Activated CD4-positive, alpha-beta memory T cell treated with anti-CD3 and anti-CD28 coated beads for 36 hours (primary cell): ENCODE data around the gene GULP1. TPM values are rescaled to one million over a fixed set of nuclear protein-coding genes. Genes with fewer than 3 reads are reported as not detected.

Source experiments
- CTCF ChIA-PET: fragments of 350-600 bp; sonication (Branson Sonifier 250); formaldehyde crosslinking; loops from one replicate; lab custom pipeline; 2021; ENCODE audit warnings: antibody characterized with exemption, inconsistent platforms; lab: Charles Lee
- POLR2A ChIA-PET: fragments of 350-600 bp; sonication (Branson Sonifier 250); formaldehyde crosslinking; loops from one replicate; lab custom pipeline; 2021; ENCODE audit warnings: antibody characterized with exemption; lab: Charles Lee
- DNase-seq: peaks from one replicate; pipeline ENCODE4 v3.0.0-alpha.2; 2020
- H3K27ac Mint-ChIP-seq: one replicate; pipeline ENCODE4 v1.8.0; 2021; ENCODE audit warnings: mixed read lengths
- H3K27me3 Mint-ChIP-seq: one replicate; pipeline ENCODE4 v1.8.0; 2021; ENCODE audit warnings: mixed read lengths
- H3K36me3 Mint-ChIP-seq: one replicate; pipeline ENCODE4 v1.8.0; 2021; ENCODE audit warnings: mixed read lengths
- H3K4me1 Mint-ChIP-seq: one replicate; pipeline ENCODE4 v1.8.0; 2021; ENCODE audit warnings: low read depth, mixed read lengths
- H3K4me3 Mint-ChIP-seq: one replicate; pipeline ENCODE4 v1.8.0; 2021; ENCODE audit warnings: mild to moderate bottlenecking, mixed read lengths
- H3K9me3 Mint-ChIP-seq: one replicate; pipeline ENCODE4 v1.8.0; 2021; ENCODE audit warnings: mixed read lengths
- intact Hi-C: fragments of 100-400 bp; cut with micrococcal nuclease; formaldehyde crosslinking; loops from one replicate; pipeline ENCODE4 v1.15.1; 2023
- total RNA-seq, 2 experiments: library from RNA; stranded (reverse); gene quantifications; one replicate each; pipeline ENCODE4 v1.2.3, GENCODE V29; 2021

The GULP1 gene
- total RNA-seq, 2 experiments from 2014 or later: not detected

DNA sequence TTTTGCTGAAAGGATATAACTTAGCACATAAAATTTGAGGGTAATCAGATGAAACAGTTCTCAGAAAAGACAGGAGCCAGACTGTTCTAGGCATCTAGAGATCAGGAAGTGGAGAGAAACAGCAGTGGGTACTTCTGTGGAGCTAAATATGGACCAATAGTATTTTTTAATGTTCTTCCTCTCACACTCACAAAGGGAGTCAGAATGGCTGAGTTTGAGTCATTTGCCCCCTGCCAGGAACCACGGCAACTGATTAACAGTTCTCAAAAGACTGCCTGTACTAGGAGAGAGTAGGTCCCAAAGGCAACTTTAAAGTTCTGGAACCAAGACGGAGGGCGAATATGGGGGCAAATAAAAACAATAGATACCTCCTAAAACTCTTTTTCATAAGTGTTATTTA is 107.5 kb downstream of the GULP1 start:
- Mint-ChIP-seq H3K4me3 (no peak overlapping the region), H3K27me3 (no peaks in the 10 kb centered on the region), H3K9me3 (peaks cover 1% of the 10 kb centered on the region), H3K36me3 (no peaks in the 10 kb centered on the region), H3K27ac (no peak overlapping the region), H3K4me1 (no peaks in the 10 kb centered on the region)
- intact Hi-C loops: no loop called here
- no peak for DNase-seq
- ChIA-PET CTCF (no interaction called here), POLR2A (no interaction called here)

DNA sequence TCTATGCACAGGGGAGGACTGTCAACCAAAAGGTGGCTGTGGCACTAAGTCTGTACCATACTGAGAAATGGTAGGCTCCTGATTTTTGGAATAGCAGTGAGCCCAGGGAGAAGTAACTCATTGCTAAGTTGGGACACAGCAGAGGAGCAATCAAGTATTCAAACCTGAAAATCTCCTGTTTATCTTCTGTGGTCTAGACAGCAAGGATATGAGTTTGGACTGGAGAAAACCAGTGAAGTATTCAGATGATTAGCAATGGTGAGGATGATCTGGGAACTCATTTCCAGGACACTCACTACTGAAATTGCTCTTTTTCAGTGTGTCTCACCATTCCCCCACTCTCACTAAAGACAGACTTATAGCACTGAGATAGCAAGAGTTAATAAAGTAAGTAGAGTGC is 112.0 kb downstream of the GULP1 start:
- no peaks in the 10 kb centered on the region for H3K36me3 Mint-ChIP-seq
- no peak overlapping the region for H3K27ac Mint-ChIP-seq
- CTCF ChIA-PET: no interaction called here
- DNase-seq: no peak
- intact Hi-C loops: no loop called here
- H3K4me3 Mint-ChIP-seq: no peak overlapping the region
- POLR2A ChIA-PET: no interaction called here
- peaks cover 10% of the 10 kb centered on the region for H3K9me3 Mint-ChIP-seq
- H3K27me3 Mint-ChIP-seq: no peaks in the 10 kb centered on the region
- no peaks in the 10 kb centered on the region for H3K4me1 Mint-ChIP-seq

DNA sequence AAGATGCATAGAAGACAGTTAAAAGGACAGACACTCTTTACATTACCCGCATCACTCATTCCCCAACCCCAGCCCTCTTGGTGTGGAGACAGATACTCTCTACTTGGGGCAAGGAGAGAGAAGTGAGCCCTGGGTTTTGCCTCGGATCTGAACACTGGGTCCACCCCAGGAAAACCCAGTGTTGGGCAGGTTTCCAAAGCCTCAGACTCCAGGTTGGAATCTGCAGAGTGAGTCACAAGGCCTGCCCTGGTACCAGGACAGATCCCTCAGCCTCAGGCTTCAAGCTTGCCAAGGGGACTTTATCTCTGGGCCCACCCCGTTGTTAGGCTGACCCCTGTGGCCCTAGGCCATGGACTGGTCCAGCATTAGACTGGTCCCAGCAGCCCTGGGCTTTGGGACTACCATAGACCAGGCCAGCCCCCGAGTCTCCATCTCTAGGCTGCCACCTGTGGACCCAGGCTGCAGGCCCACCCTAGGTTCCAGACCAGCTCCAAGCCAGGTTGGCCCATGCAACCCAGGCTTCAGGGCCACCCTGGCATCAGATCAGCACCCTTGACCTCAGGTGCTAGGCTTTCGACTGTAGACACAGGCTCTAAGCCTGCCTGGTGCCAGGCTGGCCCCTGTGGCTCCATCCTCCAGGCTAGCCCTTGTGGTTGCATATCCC is 112.8 kb downstream of the GULP1 start:
- CTCF ChIA-PET: no interaction called here
- Mint-ChIP-seq H3K36me3 (no peaks in the 10 kb centered on the region), H3K4me3 (no peak overlapping the region), H3K9me3 (peaks cover 10% of the 10 kb centered on the region), H3K27ac (no peak overlapping the region), H3K27me3 (no peaks in the 10 kb centered on the region), H3K4me1 (no peaks in the 10 kb centered on the region)
- POLR2A ChIA-PET: no interaction called here
- intact Hi-C loops: no loop called here
- DNase-seq: no peak

DNA sequence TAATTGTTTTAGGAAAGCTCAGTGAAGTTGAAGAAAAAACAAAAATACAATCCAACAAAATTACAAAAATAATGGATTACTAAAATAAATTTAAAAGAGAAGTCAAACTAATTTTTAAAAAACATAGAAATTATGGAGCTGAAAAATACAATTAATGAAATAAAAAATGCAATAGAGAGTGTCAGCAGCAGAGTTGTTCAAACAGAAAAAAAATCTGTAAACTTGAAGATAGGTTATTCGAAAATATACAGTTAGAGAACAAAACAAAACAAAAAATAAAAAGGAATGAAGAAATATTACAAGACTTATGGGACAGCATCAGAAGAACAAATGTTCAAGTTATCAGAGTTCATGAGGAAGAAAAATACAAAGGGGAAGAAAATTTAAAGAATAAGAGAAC is 114.7 kb downstream of the GULP1 start:
- H3K4me3 Mint-ChIP-seq: no peak overlapping the region
- H3K36me3 Mint-ChIP-seq: no peaks in the 10 kb centered on the region
- intact Hi-C loops: no loop called here
- H3K27ac Mint-ChIP-seq: no peak overlapping the region
- no peak for DNase-seq
- H3K27me3 Mint-ChIP-seq: no peaks in the 10 kb centered on the region
- H3K4me1 Mint-ChIP-seq: no peaks in the 10 kb centered on the region
- POLR2A ChIA-PET: no interaction called here
- peaks cover 10% of the 10 kb centered on the region for H3K9me3 Mint-ChIP-seq
- CTCF ChIA-PET: no interaction called here

DNA sequence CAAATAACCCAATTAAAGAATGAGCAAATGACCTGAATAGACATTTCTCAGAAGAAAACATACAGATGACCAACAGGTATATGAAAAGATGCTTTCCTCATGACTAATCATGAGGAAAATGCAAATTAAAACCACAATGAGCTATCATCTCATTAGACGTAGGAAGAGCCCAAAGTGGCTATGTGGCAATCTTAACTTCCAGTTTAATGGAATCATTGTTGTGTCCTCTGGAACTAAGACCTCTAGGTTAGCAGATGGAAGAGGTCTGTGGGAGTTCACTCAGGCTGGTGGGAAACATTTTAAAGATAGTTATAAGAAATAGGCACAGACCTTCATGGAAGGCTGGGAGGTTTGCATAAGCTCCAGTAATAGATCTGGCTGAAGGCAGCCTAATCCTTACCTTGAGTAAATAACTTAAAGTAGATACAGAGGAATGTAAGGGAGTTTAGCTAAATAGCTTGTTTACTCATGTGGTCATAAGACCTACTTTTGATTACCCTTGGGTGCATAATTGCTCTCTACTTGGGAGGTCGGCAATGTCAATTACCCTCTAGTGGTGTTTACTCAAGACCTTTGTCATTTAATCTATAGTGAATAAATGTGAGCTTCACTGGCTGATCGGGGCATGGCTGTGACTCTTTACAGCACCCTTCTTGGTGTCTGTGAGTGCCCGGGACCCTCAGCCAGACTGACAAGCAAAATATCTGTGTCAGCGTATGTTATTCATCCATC is 119.0 kb downstream of the GULP1 start:
- intact Hi-C loops: no loop called here
- DNase-seq: no peak
- POLR2A ChIA-PET: no interaction called here
- Mint-ChIP-seq H3K4me1 (no peaks in the 10 kb centered on the region), H3K9me3 (peaks cover 10% of the 10 kb centered on the region), H3K27me3 (no peaks in the 10 kb centered on the region), H3K36me3 (no peaks in the 10 kb centered on the region), H3K4me3 (no peak overlapping the region), H3K27ac (no peak overlapping the region)
- CTCF ChIA-PET: no interaction called here

DNA sequence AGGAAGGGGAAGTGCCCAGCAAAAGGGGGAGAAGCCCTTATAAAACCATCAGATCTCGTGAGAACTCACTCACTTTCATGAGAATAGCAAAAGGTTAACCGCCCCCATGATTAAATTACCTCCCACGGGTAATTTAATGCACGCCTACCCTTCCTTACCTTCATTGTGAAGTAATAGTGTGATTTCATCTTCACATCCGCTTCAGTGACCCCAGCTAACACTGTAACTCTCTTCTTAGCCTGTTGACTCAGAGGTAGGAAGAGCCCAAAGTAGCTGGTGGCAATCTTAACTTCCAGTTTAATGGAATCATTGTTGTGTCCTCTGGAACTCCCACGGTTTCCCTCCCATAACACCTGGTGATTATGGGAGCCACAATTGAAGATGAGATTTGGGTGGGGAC is 120.5 kb downstream of the GULP1 start:
- Mint-ChIP-seq H3K27ac (no peak overlapping the region), H3K36me3 (no peaks in the 10 kb centered on the region), H3K27me3 (no peaks in the 10 kb centered on the region), H3K4me1 (no peaks in the 10 kb centered on the region), H3K9me3 (peaks cover 6% of the 10 kb centered on the region), H3K4me3 (no peak overlapping the region)
- CTCF ChIA-PET: no interaction called here
- DNase-seq: no peak
- POLR2A ChIA-PET: no interaction called here
- intact Hi-C loops: no loop called here

DNA sequence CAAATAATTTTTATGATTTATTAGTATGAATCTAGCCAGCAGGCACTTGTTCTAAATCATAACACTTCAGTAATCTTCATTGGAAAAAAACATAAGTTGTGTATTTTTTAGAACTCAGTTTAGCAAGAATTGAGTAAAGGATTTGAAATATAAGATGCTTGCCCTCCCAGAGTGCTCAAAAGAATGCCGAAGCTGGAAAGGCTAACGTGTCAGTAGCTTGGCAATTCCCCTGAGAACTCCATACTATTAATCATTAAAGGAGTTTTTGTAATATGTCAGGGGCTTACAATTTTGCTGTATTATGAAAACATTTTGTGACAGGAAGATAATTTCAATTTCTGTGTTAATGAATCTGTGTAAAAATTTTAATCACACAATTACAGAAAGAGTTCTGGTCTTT is 122.7 kb downstream of the GULP1 start:
- Mint-ChIP-seq H3K36me3 (no peaks in the 10 kb centered on the region), H3K27ac (no peak overlapping the region), H3K27me3 (no peaks in the 10 kb centered on the region), H3K4me3 (no peak overlapping the region), H3K9me3 (peaks cover 3% of the 10 kb centered on the region), H3K4me1 (no peaks in the 10 kb centered on the region)
- POLR2A ChIA-PET: no interaction called here
- no peak for DNase-seq
- CTCF ChIA-PET: interaction anchor here (0.7 kb wide), 1 partner anchor 44 kb away, joined by 3 read pairs; no protein-coding TSS in a partner anchor
- intact Hi-C loops: no loop called here

DNA sequence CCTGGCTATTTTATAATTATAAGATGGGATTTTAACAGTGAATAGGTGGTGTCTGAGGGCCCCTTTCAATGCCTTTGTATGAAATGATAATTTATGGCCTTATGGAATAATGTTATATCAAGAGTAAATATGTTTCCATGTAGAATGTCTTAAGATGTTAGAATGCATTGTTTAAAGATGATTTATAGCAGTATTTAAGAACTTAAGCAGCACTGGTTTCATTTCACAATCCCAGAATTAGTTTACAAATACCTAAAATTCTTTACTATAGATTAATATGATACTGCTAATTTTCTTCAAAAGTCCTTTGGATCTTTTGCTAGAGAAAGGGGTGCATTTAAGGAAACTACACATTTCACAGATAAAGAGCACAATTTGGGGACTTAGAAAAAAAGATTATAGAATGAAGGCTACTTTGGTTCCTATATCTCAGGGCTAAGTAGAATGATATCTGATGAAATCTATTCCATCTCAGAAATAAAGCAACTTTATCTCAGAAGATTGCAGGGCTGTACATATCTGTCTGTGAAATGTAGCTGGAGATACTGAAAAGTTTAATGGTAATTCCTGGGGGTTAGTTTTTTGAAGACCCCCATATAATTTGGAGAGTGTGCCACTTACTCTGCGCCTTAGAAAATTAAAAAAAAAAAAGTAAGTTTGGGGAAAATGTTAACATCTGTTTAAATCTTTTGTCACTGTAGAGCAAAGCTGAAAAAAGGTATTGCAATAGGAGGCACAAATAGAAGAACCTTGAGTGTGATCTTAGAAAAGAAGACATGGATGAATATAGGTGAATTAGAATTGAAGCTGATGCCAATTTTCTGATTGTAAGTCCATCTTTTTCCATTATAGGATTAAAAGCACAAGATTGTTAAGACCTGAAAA is 123.4 kb downstream of the GULP1 start:
- intact Hi-C loops: no loop called here
- CTCF ChIA-PET: no interaction called here

DNA sequence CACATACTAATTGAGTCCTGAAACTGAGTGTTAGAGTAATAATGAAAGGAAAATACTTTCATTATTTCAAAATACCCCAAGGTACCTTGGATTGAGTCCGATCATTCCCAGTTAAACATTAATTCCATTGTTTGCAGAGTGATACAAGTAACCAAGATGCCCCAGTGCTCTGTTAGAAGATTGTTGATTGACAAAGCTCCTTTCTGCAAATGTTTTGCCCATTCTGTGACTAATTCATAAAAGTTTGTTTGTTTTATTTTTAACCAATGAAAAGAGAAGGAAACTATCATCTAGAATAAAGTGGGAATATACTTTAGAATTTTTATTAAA is 124.0 kb downstream of the GULP1 start:
- no peak for DNase-seq
- H3K9me3 Mint-ChIP-seq: peaks cover 3% of the 10 kb centered on the region
- ChIA-PET POLR2A (no interaction called here), CTCF (no interaction called here)
- no peaks in the 10 kb centered on the region for H3K36me3 Mint-ChIP-seq
- no peaks in the 10 kb centered on the region for H3K27me3 Mint-ChIP-seq
- no peak overlapping the region for H3K4me3 Mint-ChIP-seq
- no peaks in the 10 kb centered on the region for H3K4me1 Mint-ChIP-seq
- intact Hi-C loops: no loop called here
- no peak overlapping the region for H3K27ac Mint-ChIP-seq

More for the DNA sequence above, 123.4 kb downstream of the GULP1 start:
- Mint-ChIP-seq H3K4me3 (no peak overlapping the region), H3K27me3 (no peaks in the 10 kb centered on the region), H3K27ac (no peak overlapping the region), H3K9me3 (peaks cover 3% of the 10 kb centered on the region), H3K4me1 (no peaks in the 10 kb centered on the region), H3K36me3 (no peaks in the 10 kb centered on the region)
- DNase-seq: no peak
- POLR2A ChIA-PET: no interaction called here

DNA sequence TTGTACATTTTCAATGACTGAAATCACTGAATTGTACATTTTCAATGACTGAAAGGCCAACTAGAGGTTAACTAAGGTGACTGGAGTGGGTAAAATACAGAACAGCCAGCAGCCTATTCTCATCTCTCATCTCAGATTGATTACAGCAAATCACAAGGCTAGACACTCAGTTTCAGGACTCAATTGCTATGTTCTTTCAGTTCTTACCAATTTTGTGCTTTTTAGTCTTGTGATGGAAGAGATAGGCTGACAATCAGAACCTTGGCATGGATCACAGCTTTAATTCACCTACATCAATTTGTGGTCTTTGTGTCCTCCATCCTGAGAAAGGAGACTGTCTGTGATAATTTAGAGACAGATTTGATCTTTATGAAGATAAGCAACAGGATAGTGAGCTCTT is 124.7 kb downstream of the GULP1 start:
- no peaks in the 10 kb centered on the region for H3K36me3 Mint-ChIP-seq
- intact Hi-C loops: no loop called here

DNA sequence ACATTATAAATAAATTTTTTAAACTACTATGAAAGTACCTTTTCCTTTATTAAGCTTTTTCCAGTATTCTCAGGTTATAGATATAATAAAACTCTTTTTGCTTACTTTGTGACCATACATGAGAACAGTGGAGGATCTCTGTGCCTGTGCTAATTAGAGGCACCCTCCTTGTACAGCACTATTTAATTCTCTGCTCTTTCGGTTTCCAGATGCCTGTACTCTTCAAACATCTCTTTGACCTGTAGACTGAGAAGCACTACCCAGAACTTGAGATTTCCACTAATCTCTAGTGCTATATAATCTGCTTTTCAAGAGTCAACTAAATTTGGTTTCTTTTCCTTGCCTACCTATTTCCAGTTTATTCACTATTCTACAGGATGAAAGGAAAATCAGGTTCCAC is 131.1 kb downstream of the GULP1 start:
- ChIA-PET CTCF (no interaction called here), POLR2A (no interaction called here)

More for the DNA sequence above, 124.7 kb downstream of the GULP1 start:
- POLR2A ChIA-PET: no interaction called here
- Mint-ChIP-seq H3K4me3 (no peak overlapping the region), H3K27me3 (no peaks in the 10 kb centered on the region), H3K27ac (no peak overlapping the region), H3K4me1 (no peaks in the 10 kb centered on the region), H3K9me3 (peaks cover 3% of the 10 kb centered on the region)
- CTCF ChIA-PET: no interaction called here
- DNase-seq: no peak

DNA sequence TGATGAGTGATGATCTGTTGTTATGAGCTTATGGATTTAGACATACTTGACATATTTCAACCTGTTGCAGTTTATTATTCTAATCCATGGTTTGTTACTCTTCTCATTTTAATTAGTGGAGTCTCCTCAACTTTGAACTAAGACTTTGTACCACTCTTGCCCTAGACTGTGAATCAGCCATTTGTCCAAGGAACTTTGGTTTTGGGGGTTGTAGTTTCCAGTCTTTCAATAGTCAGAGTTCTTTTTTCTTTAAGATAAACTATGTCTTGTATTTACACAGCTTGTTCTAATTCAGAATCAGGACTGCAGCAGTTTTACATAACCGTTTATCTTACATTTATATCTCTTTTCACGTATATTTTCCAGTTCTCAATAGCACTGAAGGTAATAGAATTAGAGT is 133.6 kb downstream of the GULP1 start:
- intact Hi-C loops: no loop called here
- no peak overlapping the region for H3K27ac Mint-ChIP-seq
- H3K27me3 Mint-ChIP-seq: no peaks in the 10 kb centered on the region
- H3K9me3 Mint-ChIP-seq: no peaks in the 10 kb centered on the region
- no peak for DNase-seq
- no peak overlapping the region for H3K4me3 Mint-ChIP-seq
- no peaks in the 10 kb centered on the region for H3K36me3 Mint-ChIP-seq
- ChIA-PET POLR2A (no interaction called here), CTCF (no interaction called here)
- no peaks in the 10 kb centered on the region for H3K4me1 Mint-ChIP-seq

More for the DNA sequence above, 131.1 kb downstream of the GULP1 start:
- intact Hi-C loops: no loop called here
- DNase-seq: no peak
- H3K9me3 Mint-ChIP-seq: no peaks in the 10 kb centered on the region
- H3K36me3 Mint-ChIP-seq: no peaks in the 10 kb centered on the region
- H3K27ac Mint-ChIP-seq: no peak overlapping the region
- no peaks in the 10 kb centered on the region for H3K4me1 Mint-ChIP-seq
- no peaks in the 10 kb centered on the region for H3K27me3 Mint-ChIP-seq
- no peak overlapping the region for H3K4me3 Mint-ChIP-seq
